ENCODE data around the gene ZNF331. TPM values are rescaled to one million over a fixed set of nuclear protein-coding genes. Genes with fewer than 3 reads are reported as not detected.
A peak's percentile ranks its signal among the peaks of the same experiment; 100 is the strongest.

ZNF331 gene
- total RNA-seq, 6 donors from 2014 or later, result 26.3 to 80.0 (median 47.1) TPM

DNA sequence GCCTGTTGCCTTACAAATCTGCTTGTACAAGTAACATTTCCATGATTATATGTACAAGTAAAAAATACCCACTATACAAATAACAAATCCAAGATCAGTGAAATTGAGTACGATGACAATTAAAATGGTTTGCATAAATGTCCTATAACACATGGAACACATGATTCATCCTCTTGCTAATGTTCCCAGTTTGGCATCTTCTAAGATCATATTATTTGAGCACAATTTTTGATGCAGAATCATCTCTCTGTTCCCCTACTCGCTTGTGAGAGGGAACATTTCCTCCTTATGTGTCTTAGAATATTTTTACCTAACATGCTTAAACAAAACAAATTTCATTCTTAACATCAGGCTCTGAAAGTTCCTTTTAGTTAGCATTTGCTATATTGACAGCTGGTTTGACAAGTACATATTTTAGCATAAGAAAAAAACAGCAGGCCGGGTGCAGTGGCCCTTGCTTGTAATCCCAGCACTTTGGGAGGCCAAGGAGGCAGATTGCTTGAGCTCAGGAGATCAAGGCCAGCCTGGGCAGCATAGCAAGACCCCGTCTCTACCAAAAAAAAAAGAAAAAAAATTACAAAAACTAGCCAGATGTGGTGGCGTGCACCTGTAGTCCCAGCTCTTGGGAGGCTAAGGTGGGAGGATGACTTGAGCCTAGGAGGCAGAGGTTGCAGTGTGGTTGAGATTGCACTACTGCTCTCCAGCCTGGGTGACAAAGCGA, 14.2 kb downstream of the ZNF331 start:
- H3K4me3 ChIP-seq, result no peak overlapping the region
- DNase-seq, result no peak
- H3K27me3 ChIP-seq, result no peaks in the 10 kb centered on the region
- TF ChIP-seq POLR2A (IDR thresholded peaks at IDR 0.05), result no peak
- TF ChIP-seq CTCF (IDR thresholded peaks at IDR 0.05), result no peak
- TF ChIP-seq POLR2AphosphoS5 (IDR thresholded peaks at IDR 0.05), result no peak
- TF ChIP-seq EP300 (IDR thresholded peaks at IDR 0.05), result no peak
- peak overlapping the region in 2 of 4 donors; percentile 63 to 80 for H3K27ac ChIP-seq
- H3K4me1 ChIP-seq, result peaks cover 16 to 32% (median 23%) of the 10 kb centered on the region in 4 donors
- peaks cover 0 to 8% (median 2%) of the 10 kb centered on the region in 4 donors for H3K36me3 ChIP-seq
- no peaks in the 10 kb centered on the region for H3K9me3 ChIP-seq
- WGBS, 2 donors, result 89 to 91% methylated on average over 6 of the region's 6 CpGs
- no peak for ATAC-seq (ENCODE audit: low FRiP score in 2 of 2)

GRCh38 chr19:53553156-53553555, 15.2 kb downstream of the ZNF331 start:
- H3K27me3 ChIP-seq, result no peaks in the 10 kb centered on the region
- TF ChIP-seq POLR2AphosphoS5 (IDR thresholded peaks at IDR 0.05), result no peak
- TF ChIP-seq CTCF (IDR thresholded peaks at IDR 0.05), result no peak
- TF ChIP-seq EP300 (IDR thresholded peaks at IDR 0.05), result no peak
- TF ChIP-seq POLR2A (IDR thresholded peaks at IDR 0.05), result no peak
- peak overlapping the region; percentile 81 to 94 (median 88) for H3K27ac ChIP-seq
- peaks cover 0 to 15% (median 7%) of the 10 kb centered on the region in 4 donors for H3K36me3 ChIP-seq
- H3K4me3 ChIP-seq, result no peak overlapping the region
- H3K4me1 ChIP-seq, result peaks cover 11 to 32% (median 18%) of the 10 kb centered on the region in 4 donors
- WGBS, 2 donors, result 81 to 86% methylated on average over 2 of the region's 2 CpGs
- H3K9me3 ChIP-seq, result no peaks in the 10 kb centered on the region
- DNase-seq (no peak), ATAC-seq (ENCODE audit: low FRiP score in 2 of 2) (no peak)

- H3K27me3 ChIP-seq, result no peaks in the 10 kb centered on the region
- H3K27ac ChIP-seq, result peak overlapping the region; percentile 81 to 94 (median 88)
- TF ChIP-seq POLR2AphosphoS5 (IDR thresholded peaks at IDR 0.05), result peak; percentile 85 to 88
- TF ChIP-seq CTCF (IDR thresholded peaks at IDR 0.05), result peak in 3 of 6 experiments; percentile 25 to 28 (median 25)
- TF ChIP-seq POLR2A (IDR thresholded peaks at IDR 0.05), result peak in 2 of 4 donors; percentile 51 to 84
- TF ChIP-seq EP300 (IDR thresholded peaks at IDR 0.05), result peak; percentile 63 to 81 (median 75)
- 62 to 89% methylated on average over 25 to 42 of the region's 77 CpGs for WGBS, 2 donors
- H3K36me3 ChIP-seq, result peaks cover 0 to 23% (median 8%) of the 10 kb centered on the region in 4 donors
- peak; percentile 86 to 92 for ATAC-seq (ENCODE audit: low FRiP score in 2 of 2)
- peaks cover 1 to 27% (median 8%) of the 10 kb centered on the region in 4 donors for H3K4me1 ChIP-seq
- no peaks in the 10 kb centered on the region for H3K9me3 ChIP-seq
- H3K4me3 ChIP-seq, result peak overlapping the region; percentile 32 to 56 (median 52)
- peak; percentile 87 to 97 for DNase-seq
These were observed 16.2 kb downstream of the ZNF331 start for GRCh38 chr19:53553865-53554791.

GRCh38 chr19:53554804-53555203, 16.9 kb downstream of the ZNF331 start:
- ATAC-seq (ENCODE audit: low FRiP score in 2 of 2) (peak; percentile 43 to 51), DNase-seq (no peak)
- Histone ChIP-seq H3K27me3 (no peaks in the 10 kb centered on the region), H3K36me3 (peaks cover 0 to 30% (median 8%) of the 10 kb centered on the region in 4 donors), H3K4me3 (peak overlapping the region; percentile 3 to 56 (median 52)), H3K4me1 (peaks cover 0 to 25% (median 7%) of the 10 kb centered on the region in 4 donors), H3K9me3 (no peaks in the 10 kb centered on the region), H3K27ac (peak overlapping the region; percentile 81 to 94 (median 88))
- TF ChIP-seq CTCF (IDR thresholded peaks at IDR 0.05) (no peak), POLR2AphosphoS5 (IDR thresholded peaks at IDR 0.05) (no peak), EP300 (IDR thresholded peaks at IDR 0.05) (no peak), POLR2A (IDR thresholded peaks at IDR 0.05) (peak in 1 of 4 donors; percentile 3)
- 51 to 62% methylated on average over 18 of the region's 24 CpGs for WGBS, 2 donors
